HUES64 (cell line): ENCODE data around the gene ZMIZ1.

Source experiments
- H3K27ac ChIP-seq: 2 replicates; pipeline ENCODE4 v1.7.0; 2013; ENCODE audit warnings: low read depth, low read length, inconsistent platforms
- H3K27me3 ChIP-seq: 2 replicates; pipeline ENCODE4 v1.6.1; 2013; ENCODE audit warnings: mild to moderate bottlenecking, low read length; ENCODE audit not compliant: insufficient read depth
- H3K36me3 ChIP-seq: 2 replicates; pipeline ENCODE4 v1.6.1; 2013; ENCODE audit warnings: mild to moderate bottlenecking, low read length; ENCODE audit not compliant: insufficient read depth
- H3K4me1 ChIP-seq: 2 replicates; pipeline ENCODE4 v1.6.1; 2013; ENCODE audit warnings: mild to moderate bottlenecking, low read length, moderate library complexity; ENCODE audit not compliant: insufficient read depth
- H3K4me3 ChIP-seq: 2 replicates; pipeline ENCODE4 v1.5.1; 2013; ENCODE audit warnings: mild to moderate bottlenecking, low read length, moderate library complexity
- H3K9ac ChIP-seq: 2 replicates; pipeline ENCODE4 v1.6.1; 2013; ENCODE audit warnings: mild to moderate bottlenecking, low read depth, low read length
- H3K9me3 ChIP-seq: 2 replicates; pipeline ENCODE4 v1.6.1; 2013; ENCODE audit warnings: low read depth, low read length; ENCODE audit not compliant: insufficient read depth
- WGBS: fragments of 150-250, 120-280 bp; methylation state at CpG from one replicate; pipeline ENCODE4 v1.1.7; 2013; ENCODE audit warnings: missing lambda C conversion rate; 5-methylcytosine and 5-hydroxymethylcytosine counted together

ZMIZ1 gene

DNA sequence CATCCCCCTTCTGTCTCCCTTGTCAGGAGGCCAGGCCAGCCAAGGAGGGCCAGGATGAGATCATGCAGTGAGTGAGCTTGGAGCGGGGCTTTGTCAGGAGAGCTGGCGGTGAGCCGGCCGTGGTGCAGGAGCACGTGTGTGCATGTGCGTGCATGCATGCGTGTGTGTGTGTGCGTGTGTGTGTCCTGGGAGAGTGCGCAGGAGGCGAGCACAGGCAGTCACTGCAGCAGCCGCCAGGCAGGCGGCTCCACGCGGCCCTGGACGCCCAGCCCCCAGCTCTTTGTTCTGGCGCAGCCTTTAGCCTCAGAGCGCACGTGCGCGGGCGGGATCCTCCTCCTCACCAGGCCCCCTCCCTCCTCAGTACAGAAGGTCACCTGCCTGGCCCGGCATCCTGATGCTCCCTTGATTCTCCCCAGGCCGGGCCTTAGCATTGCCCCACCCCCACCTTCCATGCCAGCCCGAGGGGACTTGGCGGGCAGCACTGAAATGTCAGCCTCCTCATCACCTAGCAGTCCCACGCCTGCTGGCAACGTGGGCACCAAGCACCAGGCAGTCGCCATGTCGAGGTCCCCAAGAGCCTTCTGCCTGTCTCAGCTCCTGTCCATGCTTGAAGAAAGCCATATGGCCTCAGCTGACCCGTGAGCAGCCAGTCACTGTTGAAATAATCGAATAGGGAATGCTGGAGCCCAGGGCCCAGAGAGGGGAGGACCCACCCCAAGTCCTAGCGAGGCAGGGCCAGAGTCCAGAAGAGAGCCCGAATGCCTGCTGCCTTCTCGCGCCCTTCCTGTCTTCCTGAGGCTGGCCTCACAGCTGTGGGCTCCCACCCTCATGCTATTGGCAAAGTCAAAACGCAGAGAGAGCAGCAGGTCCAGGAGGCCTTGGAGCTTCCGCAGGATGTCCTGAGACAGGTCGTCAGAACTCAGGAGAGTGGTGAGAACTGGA is 152.6 kb downstream of the ZMIZ1 start:
- Histone ChIP-seq H3K9ac (peak overlapping the region; percentile 68), H3K27me3 (no peaks in the 10 kb centered on the region), H3K4me1 (peaks cover 41% of the 10 kb centered on the region), H3K27ac (no peak overlapping the region), H3K36me3 (peaks cover 13% of the 10 kb centered on the region), H3K9me3 (no peaks in the 10 kb centered on the region), H3K4me3 (no peak overlapping the region)
- 89% methylated on average over 38 of the region's 38 CpGs for WGBS

DNA sequence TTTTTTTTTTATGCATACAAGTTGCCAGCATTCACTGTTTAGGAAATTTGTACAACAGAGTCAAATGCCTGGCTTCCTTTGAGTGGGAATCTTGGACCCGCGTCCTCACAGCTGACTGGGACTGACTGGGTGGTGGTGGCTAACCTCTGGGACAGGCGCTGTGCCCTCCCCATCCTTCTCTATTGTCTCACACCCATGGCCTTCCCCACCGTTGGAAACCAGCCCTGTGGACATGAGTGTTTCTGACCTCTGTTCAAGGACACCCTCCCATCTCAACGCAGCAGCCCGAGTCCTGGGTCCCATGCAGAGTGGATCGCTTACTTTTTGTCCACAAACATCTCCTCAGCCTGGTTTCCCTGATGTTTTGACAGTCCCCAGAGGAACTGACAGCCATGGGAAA is 153.4 kb downstream of the ZMIZ1 start:
- H3K27me3 ChIP-seq: no peaks in the 10 kb centered on the region
- H3K36me3 ChIP-seq: peaks cover 15% of the 10 kb centered on the region; the same call in 1 of the 2 replicates
- 91% methylated on average over 7 of the region's 7 CpGs for WGBS
- peaks cover 41% of the 10 kb centered on the region for H3K4me1 ChIP-seq
- H3K27ac ChIP-seq: no peak overlapping the region
- H3K9me3 ChIP-seq: no peaks in the 10 kb centered on the region
- no peak overlapping the region for H3K9ac ChIP-seq
- no peak overlapping the region for H3K4me3 ChIP-seq

DNA sequence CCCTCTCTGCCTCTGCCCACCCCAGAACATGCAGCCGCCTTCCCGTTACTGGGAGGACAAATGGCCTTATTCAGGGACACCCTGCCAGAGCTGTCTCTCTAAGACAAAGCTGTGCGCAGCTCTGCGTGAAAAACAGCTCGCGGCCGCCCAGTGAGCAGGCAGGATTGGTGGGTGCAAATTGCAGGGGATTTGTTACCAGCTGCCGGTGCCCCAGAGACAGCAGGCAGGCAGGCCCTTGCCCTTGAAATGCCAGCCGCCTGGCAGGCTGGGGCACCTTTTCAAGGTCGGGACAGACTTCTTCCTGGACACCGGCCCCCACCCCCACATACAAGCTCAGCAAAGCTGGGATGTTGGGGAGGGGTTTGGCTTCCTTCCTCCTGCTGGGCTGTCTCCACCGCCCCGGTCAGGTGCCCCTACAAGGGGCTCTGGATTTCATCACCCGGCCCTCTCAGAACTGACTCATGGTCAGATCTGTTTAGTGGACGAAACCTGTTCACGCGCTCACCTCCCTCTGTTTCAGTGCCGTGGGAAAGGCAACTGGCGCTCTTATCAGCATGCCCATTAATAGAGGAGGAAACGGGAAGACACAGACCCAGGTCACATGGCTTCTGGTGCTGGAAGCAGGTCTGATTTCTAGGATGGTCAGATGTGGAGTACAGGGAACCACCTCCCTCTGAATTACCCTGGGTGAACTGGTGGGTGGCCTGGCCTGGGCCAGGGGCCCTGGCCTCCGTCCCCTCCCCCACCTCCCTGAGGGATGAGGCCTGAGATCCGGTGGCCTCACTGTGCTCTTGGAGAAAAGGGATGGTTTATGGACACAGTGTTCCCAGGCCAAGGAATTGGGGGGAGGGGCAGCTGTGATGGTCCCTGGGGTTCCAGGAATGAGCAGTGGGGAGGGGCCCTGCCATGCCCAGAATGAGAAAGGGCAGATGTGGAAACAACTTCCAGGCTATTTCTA is 154.6 kb downstream of the ZMIZ1 start:
- H3K4me1 ChIP-seq: peaks cover 42% of the 10 kb centered on the region
- no peaks in the 10 kb centered on the region for H3K9me3 ChIP-seq
- no peaks in the 10 kb centered on the region for H3K27me3 ChIP-seq
- peak overlapping the region; percentile 48 for H3K27ac ChIP-seq
- 0 out of 2 replicates have a peak overlapping the region, but pooled peaks have one; percentile 17 for H3K9ac ChIP-seq
- no peak overlapping the region for H3K4me3 ChIP-seq
- peaks cover 11% of the 10 kb centered on the region; the same call in 1 of the 2 replicates for H3K36me3 ChIP-seq
- 71% methylated on average over 20 of the region's 22 CpGs for WGBS

DNA sequence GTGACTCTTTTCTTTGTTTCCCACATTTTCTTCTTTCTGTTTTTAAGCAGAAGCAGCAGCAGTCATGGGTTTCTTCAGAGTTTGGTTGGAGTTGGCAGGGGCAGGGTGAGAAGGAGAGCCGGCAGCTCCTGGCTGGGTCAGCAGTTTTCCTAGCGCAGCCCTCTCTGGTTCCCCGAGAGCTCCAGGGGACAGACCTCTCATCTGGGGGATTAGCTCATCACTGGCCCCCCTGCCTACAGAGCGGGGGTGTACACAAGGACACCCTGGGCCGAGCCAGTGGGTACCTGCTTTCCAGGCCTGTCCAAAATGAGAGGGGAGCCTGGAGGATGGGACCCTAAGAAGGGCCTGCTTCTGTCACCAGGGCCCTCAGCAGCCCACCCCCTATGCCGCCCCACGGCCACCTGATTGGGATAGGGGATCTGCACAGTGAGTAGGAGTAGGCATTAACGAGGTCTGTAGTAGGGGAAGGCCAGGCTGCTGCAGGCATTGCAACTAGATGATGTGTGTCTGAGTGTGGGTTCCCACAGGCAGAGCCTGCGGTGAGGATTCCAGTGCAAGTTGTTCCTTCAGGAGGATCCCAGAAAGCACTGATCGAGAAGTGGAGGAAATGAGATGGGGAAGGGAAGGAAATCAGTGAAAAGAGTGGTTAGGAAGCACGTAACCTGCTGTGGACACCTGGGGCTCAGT is 155.6 kb downstream of the ZMIZ1 start:
- H3K27ac ChIP-seq: no peak overlapping the region
- H3K9me3 ChIP-seq: no peaks in the 10 kb centered on the region
- H3K4me1 ChIP-seq: peaks cover 52% of the 10 kb centered on the region
- 89% methylated on average over 11 of the region's 11 CpGs for WGBS
- peaks cover 11% of the 10 kb centered on the region; the same call in 1 of the 2 replicates for H3K36me3 ChIP-seq
- H3K4me3 ChIP-seq: no peak overlapping the region
- H3K27me3 ChIP-seq: no peaks in the 10 kb centered on the region
- H3K9ac ChIP-seq: no peak overlapping the region

DNA sequence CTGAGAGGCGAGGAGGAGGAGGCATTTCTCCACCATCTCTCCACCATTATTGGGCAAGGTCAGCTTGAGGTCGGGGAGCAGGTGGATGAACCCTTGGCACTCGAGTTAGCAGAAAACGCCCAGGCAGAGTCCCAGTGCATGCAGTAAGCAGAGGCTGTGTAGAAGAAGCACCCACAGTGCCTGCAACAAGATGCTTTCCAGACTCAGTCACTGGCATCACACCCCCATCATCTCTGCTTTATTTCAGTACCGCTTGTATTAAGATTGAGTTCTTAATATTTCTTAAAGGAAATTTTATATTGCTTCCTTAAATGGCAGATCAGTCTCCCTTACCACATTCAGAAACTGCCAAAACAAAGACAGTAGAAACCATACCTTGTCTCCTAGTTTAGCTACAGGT is 156.2 kb downstream of the ZMIZ1 start:
- Histone ChIP-seq H3K9ac (no peak overlapping the region), H3K9me3 (no peaks in the 10 kb centered on the region), H3K27ac (no peak overlapping the region), H3K4me3 (no peak overlapping the region), H3K36me3 (peaks cover 11% of the 10 kb centered on the region; the same call in 1 of the 2 replicates), H3K27me3 (no peaks in the 10 kb centered on the region), H3K4me1 (peaks cover 57% of the 10 kb centered on the region)
- WGBS: 91% methylated on average over 4 of the region's 5 CpGs

DNA sequence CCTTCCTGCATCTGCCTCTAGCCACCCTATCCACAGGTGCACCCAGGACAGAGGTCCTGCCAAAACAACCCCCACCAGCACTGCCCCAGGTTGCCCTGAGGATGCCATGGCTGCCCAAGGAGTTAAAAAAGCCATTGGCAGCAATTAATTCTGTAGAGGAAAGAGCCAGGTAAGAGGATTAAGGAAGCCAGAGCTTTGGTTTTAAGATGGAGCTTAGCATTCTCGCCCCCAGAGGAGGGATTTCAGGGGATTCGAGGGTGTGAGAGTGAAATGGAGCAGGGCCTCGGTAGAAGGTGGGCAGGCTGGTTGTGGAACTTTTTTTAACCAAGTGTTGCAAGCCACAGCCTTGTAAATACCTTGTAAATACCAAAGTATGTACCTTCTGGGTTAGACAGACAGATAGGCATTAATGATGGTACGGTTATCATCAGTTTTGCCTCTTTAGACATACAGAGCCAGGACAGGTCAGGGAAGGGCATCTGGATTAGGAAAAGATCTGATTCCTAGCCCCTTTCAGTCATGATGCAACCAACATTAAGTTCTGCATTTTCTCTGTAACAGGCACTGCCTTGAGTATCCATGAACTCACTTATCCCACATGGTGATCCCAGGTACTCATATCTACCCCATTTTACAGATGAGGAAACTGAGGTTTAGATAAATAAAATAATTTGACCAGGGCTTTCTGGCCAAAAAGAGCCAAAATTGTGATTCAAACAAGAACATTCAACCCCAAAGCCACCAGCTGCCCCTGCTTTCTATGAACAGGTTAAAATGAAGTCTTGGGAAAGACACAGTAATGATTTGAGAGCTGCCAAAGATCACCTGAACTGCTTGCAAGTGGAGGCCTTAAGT is 157.9 kb downstream of the ZMIZ1 start:
- H3K4me1 ChIP-seq: peaks cover 42% of the 10 kb centered on the region
- no peaks in the 10 kb centered on the region for H3K27me3 ChIP-seq
- no peak overlapping the region for H3K27ac ChIP-seq
- no peaks in the 10 kb centered on the region for H3K9me3 ChIP-seq
- peaks cover 11% of the 10 kb centered on the region; the same call in 1 of the 2 replicates for H3K36me3 ChIP-seq
- no peak overlapping the region for H3K4me3 ChIP-seq
- WGBS: 96% methylated on average over 4 of the region's 4 CpGs
- no peak overlapping the region for H3K9ac ChIP-seq

DNA sequence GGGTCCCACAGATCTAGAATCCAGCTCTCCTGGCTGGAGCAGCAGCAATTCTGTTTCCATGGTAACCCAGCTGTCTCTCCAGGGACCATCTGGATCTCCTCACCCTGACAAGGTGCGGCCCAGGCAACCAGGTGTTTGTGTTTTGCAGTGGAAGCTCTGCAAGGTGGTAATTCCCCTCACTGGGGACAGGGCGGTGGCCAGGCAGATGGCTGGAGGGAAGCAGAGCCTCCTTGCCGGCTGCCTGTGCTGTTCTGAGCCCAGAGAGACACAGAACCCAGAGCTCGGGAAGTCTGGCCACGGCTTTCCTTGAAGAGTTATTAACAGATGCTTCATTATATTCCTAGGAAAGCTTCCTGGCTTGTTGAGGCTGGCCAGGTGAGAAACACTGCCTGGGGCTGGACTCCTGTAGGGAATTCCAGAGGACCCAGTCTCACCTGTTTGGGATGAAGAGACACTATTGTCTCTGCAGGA is 160.3 kb downstream of the ZMIZ1 start:
- no peak overlapping the region for H3K9ac ChIP-seq
- peaks cover 20% of the 10 kb centered on the region for H3K4me1 ChIP-seq
- peaks cover 11% of the 10 kb centered on the region; the same call in 1 of the 2 replicates for H3K36me3 ChIP-seq
- WGBS: 83% methylated on average over 5 of the region's 5 CpGs
- H3K4me3 ChIP-seq: no peak overlapping the region
- no peaks in the 10 kb centered on the region for H3K9me3 ChIP-seq
- H3K27ac ChIP-seq: no peak overlapping the region
- no peaks in the 10 kb centered on the region for H3K27me3 ChIP-seq

DNA sequence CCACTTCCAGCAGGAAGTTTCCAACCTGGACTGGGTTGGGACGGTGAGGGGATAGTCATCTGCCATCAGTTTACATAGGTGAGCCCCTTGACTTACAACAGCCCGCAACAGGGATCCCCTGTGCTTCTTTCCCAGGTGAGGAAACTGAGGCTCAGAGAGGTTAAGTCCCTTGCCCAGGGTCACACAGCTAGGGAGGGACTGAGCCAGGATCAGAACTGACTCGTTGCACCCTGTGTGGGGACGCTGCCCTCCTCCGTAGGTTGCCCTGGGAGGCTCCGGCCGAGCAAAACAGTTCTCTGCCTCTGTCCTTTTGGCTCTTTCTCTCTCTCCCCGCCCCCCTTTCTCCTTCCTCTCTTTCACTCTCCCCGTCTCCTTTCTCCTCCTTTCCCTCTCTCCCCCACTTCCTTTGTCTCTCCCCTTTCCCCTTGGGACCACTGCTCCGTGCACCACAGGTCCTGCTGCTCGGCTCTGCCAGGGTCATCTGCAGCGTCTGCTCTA is 161.1 kb downstream of the ZMIZ1 start:
- Histone ChIP-seq H3K9ac (no peak overlapping the region), H3K27ac (peak overlapping the region; percentile 47), H3K9me3 (no peaks in the 10 kb centered on the region), H3K4me3 (no peak overlapping the region), H3K4me1 (peaks cover 17% of the 10 kb centered on the region), H3K27me3 (no peaks in the 10 kb centered on the region; the same call in 1 of the 2 replicates), H3K36me3 (peaks cover 11% of the 10 kb centered on the region; the same call in 1 of the 2 replicates)
- 43% methylated on average over 12 of the region's 12 CpGs for WGBS

DNA sequence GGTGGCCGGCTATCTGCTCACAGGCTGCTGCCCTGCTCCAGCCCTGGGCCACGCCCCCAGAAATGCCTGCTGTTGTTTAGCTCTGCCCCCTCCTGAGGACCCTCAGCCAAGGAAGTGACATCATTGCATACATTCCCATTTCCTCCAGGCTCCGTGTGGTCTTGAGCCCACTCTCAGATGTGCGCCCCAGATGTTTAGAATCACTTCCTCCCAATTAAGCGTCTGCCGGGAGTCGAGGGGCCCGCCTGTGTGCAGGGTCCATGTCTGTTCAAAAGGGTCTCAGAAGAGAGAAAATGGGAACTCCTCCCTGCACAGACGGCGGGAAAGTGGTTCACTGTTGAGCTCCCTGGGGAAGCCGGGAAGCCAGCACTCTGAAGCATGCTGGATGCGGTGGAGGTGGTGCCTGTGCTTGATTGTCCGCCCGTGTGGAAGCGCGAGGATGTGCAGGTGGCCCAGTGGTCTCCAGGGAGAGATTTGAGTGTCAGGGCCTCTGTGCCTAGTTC is 161.6 kb downstream of the ZMIZ1 start:
- H3K4me1 ChIP-seq: peaks cover 17% of the 10 kb centered on the region
- no peak overlapping the region for H3K9ac ChIP-seq
- H3K27me3 ChIP-seq: peaks cover 4% of the 10 kb centered on the region; the same call in 1 of the 2 replicates
- H3K27ac ChIP-seq: peak overlapping the region; percentile 47
- H3K9me3 ChIP-seq: no peaks in the 10 kb centered on the region
- WGBS: 69% methylated on average over 16 of the region's 16 CpGs
- no peak overlapping the region for H3K4me3 ChIP-seq
- peaks cover 11% of the 10 kb centered on the region; the same call in 1 of the 2 replicates for H3K36me3 ChIP-seq
